ENCODE measurements around the gene MRTFA.

MRTFA gene

DNA sequence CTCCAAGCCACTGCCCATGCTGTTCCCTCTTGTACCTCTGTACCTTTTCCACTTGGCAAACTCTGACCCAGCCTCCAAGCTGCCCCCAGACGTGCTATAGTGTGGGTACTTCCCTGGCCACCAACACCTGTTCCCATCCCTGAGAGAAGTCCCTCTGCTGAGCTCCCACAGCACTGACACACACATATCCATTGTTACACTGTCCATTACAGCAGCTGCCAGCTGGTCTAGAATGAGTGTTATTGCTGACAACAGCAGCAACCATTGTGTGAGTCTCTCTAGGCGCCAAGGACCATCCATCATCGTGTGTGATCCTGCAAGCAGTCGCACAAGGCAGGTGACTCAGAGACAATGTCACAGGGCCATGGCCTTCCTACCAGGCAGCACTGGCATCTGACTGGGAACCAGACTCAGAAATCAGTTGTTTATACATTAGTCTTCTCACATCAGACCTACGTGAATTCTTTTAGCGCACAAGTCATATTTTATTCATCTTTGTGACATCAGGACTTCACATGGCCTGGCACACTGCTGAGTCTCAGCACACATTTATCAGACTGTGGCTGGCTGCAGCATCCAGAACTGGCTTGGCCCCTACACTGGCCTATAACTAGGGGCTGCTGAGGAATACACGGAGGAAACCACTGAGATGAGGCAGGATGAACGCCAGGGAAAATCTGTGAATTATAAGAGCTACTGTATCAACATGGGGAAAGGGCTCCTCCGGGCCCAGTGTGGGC is 209.8 kb downstream of the MRTFA start:
- DNase-seq (ENCODE audit: low spot score), result no peak

- DNase-seq (ENCODE audit: low spot score), result no peak
Observed at GRCh38 chr22:40425082-40425481, 211.4 kb downstream of the MRTFA start.

- no peak for DNase-seq (ENCODE audit: low spot score)
Observed at GRCh38 chr22:40423882-40424640, 212.5 kb downstream of the MRTFA start.

GRCh38 chr22:40423310-40423688 is 213.2 kb downstream of the MRTFA start:
- no peak for DNase-seq (ENCODE audit: low spot score)

DNA sequence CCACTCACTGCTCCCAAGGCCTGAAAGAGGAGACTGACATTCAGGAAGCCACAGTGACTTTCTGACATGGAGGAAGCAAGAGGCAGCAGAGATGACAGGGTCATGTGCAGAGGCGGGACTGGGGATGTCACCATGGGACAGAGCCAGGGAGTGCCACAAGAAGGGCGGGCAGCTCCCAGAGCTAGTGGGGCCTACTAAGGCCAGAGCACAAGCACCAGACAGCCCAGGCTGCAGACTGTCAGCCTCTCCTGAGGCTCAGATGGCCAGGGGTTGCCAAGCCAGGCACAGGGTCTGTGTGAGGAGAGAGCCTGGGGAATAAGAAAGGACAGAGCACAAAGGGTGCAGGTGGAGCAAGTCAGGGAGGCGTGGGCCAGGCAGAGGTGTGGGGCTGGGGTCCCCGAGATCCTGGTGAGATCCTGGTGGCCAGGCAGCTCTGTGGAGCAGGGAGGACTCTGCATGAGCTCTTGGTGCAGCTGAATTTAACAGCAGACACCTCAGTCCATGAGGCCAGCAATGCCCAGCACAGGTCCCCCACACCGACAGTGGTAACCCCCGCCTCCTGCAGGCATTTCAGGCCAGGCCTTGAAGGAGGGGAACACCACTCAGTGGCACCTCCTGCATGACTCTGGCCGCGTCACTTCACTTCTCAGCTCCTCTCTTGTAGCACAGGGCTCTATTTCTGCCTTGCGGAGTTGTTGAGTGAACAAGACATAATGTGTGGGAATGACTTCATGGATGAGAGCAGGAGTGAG is 213.8 kb downstream of the MRTFA start:
- no peak for DNase-seq (ENCODE audit: low spot score)

DNA sequence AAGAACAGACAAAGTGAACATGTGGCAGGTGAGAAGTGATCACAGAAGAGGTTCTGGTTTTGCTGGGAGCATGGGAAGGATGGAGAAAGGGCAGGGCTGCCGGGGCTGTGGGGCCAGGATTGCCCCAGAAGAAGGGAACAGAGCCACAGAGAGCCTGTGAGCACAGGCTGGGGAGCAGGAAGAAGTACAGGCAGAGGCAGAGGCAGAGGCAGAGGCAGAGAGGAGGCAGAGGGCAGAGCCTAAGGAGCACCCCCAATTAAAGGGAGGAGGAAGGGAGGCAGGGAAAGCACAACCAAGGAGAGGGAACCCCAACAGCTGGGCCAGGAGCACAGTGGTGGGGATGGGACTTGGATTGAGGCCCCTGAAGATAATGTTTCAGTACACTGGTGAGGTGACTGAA is 214.6 kb downstream of the MRTFA start:
- DNase-seq (ENCODE audit: low spot score), result no peak

DNA sequence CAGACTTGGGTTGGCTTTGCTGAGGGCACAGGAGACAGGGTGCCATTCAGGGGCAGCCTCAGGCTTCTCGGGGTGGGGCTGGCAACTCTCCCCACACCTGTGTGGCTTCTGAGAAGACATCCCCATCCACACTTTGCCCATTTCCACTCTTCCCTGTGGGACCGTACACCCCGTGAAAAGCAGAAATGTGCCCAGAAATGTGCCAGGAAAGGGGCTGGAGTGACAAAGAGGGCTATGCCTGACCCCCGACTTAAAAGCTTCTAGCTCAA is 215.5 kb downstream of the MRTFA start:
- DNase-seq (ENCODE audit: low spot score), result no peak

- no peak for DNase-seq (ENCODE audit: low spot score)
Observed at GRCh38 chr22:40420341-40421081, 216.0 kb downstream of the MRTFA start.

GRCh38 chr22:40419718-40420117 is 216.8 kb downstream of the MRTFA start:
- no peak for DNase-seq (ENCODE audit: low spot score)

GRCh38 chr22:40418366-40419201 is 217.9 kb downstream of the MRTFA start:
- no peak for DNase-seq (ENCODE audit: low spot score)

- DNase-seq (ENCODE audit: low spot score), result no peak
Observed at GRCh38 chr22:40417881-40418280, 218.6 kb downstream of the MRTFA start.

GRCh38 chr22:40417041-40417440 is 219.5 kb downstream of the MRTFA start:
- DNase-seq (ENCODE audit: low spot score), result no peak

DNA sequence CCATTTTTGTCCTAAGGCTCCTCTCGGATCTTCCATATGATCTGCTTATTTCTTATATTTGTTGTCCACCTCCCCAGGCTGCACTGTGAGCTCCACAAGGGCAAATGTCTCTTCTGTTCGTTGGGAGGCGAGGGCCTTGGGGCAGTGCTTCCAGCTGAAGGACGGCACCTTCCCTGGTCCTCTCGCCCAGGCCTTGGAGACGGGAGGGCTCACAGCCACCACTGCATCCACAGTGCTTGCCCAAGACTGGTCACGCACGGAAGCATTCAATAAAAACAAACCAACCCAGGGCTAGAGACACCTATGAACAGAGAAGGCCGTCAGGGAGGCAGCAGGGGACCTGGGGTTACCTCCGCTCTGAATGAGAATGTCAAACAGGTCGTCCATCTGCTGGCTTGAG is 219.9 kb downstream of the MRTFA start:
- no peak for DNase-seq (ENCODE audit: low spot score)

- DNase-seq (ENCODE audit: low spot score), result no peak
Observed at GRCh38 chr22:40416267-40416570, 220.3 kb downstream of the MRTFA start.

DNA sequence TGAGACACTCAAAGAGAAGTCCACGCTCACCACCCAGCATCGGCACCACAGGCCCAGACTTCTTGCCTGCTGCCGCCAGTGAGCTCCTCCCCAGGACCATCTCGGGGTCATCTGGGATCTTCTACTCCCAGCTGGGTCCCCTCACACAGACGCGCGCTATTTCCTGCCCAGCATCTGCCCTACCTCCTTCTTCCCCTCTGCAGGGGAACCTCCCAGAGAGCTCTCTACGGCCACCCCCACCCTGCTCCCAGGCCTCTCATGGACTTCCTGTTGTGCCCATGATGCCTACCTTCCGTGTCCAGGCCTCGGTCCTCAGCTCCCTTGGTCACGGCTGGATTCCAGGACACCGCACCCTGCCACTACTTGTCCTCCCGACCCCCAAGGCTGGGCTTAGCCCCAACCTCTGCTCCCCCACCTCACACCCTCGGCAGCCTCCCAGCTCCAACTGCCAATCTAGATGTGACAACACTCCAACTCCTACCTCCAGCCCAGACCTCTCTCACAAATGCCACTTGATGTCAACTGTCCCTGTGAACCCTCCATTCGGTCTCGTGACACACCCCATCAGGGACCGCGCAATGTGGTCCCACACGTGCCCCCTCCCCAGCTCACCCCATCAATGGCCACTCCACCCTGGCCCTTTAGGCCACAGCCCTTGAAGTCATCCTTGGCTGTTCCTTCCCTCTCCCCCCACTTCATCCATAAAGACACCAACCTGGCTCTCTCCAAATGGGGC is 220.8 kb downstream of the MRTFA start:
- DNase-seq (ENCODE audit: low spot score), result no peak

DNA sequence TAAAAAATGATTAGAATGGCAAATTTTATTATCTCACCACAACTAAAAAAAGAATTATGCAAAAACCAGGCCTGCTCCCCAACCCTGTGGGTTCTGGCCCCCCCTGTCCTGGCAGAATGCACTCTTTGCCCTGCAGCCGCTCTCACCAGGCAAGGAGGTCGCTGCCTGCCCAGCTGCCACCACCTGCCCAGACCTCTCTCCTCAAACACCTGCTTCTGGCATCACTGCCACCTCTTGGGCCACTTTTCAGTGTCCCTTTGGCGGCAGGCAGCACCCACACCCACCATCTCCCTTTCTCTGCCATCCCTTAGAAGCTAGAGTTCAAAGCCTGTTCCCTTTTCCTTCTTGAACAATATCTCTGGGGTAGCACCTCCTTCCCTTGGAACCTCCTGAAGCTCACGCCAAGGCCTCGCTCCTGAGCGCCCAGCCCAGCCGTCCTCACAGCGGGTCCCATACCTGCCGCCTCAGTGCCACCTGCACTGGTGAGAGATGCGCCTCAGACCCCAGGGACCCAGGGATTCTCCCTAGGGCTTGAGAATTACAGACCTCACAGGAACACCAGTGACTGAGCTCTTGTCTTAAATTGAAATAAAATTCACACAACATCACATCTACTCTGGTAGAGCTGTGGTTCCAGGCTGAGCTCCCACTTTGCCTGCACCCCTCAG is 221.5 kb downstream of the MRTFA start:
- no peak for DNase-seq (ENCODE audit: low spot score)

DNA sequence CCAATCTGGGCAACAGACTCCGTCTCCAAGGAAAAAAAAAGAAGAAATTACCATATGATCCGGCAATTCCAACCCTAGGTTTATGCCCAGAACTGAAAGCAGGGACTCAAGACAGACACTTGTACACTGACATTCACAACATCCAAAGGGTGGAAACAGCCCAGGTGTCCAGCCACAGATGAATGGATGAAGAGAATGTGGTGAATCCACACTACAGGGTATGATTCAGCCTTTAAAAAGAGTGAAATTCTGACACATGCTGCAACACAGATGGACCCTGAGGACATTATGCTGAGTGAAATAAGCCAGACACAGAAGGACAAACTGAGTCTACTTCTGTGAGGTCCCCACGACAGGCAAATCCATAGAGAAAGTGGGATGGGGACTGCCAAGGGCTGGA is 222.2 kb downstream of the MRTFA start:
- no peak for DNase-seq (ENCODE audit: low spot score)

DNA sequence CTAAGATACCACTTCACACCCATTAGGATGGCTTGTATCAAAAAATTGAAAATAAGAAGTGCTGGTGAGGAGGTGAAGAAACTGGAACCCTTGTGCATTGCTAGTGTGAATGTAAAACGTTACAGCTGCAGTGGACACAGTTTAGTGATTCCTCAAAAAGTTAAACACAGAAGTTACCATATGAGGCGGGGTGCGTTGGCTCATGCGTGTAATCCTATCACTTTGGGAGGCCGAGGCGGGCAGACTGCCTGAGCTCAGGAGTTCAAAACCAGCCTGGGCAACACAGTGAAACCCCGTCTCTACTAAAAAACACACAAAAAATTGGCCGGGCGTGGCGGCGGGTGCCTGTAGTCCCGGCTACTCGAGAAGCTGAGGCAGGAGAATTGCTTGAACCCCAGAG is 222.6 kb downstream of the MRTFA start:
- no peak for DNase-seq (ENCODE audit: low spot score)

GRCh38 chr22:40412441-40412840 is 224.1 kb downstream of the MRTFA start:
- DNase-seq (ENCODE audit: low spot score), result no peak

DNA sequence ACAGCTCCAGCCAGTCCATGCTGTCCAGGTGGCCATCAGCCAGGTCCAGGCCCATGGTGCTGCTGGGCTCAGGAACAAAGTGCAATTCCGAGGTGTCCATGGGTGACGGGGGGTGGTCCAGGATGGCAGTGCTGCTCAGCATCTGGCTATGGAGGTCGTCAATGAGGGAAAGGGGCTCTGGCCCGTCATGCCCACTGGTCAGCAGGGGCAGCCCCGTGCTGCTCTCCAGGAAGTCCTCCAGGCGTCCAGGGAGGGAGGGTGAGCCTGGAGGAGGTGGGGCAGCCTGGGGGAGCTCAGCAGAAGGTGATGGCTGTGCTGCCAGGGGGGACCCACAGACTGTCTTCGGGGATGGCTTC is 225.0 kb downstream of the MRTFA start:
- no peak for DNase-seq (ENCODE audit: low spot score)
